ENCODE data around the gene MYH11.

The MYH11 gene

DNA sequence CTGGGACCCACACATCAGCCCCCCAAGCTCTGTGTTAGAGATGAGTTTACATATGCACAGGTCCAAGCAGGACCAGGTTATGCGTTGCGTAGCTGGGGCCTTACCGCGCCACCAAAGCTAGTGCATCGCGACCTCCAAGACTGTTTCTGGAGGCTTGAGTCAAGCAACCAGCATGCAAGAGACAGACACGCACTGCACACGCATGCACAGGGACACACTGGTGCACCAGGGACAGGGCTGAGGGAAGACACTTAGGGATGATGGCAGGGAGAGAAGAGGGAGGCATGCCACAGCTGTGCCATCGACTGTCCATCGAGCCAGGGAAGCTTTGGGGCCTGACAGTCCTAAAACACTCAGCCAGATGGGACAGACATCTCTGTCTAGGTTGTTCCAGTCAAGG lies 72.8 kb downstream of the MYH11 start:
- H3K27ac ChIP-seq = no peak overlapping the region
- no peak overlapping the region for H3K4me3 ChIP-seq

DNA sequence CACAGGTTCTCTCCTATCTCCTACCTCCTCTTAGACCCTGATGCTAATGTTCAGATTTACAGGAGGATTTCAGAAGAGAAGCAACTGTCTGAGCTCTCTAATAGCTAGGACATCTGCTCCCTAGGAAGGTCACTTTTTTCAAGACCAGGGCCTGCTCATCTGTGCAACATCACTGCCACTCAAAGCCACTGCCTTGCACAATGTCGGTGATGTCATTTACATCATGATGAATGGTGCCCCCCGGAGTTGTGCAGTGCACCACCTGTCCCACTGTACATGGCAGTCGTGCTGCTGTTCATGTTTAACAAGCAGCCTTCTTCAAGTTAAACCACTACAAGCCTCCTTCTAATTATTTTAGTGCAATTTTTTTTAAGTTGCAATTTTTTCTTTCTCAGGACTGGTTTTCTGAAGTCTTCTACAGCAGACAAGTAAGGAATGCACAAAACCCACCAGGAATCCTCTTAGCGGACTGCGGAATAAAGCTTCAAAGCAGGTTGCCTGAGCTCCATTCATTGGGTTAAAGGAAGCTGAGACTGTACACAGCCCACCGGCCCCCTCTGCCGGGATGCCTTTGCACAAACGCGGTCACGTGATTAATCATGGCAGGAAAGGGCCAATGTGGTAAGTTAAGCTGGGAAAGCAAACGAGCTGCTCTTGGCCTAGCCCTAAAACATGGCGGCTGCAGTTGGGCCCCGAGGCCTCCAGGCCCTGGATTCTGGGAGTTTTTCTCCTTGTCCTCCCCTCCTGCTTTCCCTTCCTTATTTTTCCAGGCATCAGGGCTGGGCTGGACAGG lies 74.1 kb downstream of the MYH11 start:
- no peak overlapping the region for H3K4me3 ChIP-seq
- no peak overlapping the region for H3K27ac ChIP-seq

DNA sequence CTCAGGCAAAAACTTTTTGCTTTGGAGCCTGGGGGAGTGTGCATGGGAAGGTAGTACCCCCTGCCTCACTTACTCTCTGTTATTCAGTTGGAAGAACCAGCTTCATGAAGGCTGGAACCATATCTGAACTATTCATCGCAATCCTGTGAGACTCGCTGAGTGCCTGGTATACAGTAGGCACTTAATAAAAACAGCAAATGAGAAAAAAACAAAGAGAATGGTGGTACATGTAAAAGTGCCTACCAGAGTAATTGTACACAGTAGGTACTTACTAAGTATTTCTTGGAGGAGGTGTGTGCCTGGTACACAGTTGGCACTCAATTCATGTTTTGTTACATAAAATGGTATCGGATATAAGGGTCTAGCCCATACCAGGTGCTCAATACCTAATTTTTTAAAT lies 75.2 kb downstream of the MYH11 start:
- Histone ChIP-seq H3K4me3 (no peak overlapping the region), H3K27ac (no peak overlapping the region)

DNA sequence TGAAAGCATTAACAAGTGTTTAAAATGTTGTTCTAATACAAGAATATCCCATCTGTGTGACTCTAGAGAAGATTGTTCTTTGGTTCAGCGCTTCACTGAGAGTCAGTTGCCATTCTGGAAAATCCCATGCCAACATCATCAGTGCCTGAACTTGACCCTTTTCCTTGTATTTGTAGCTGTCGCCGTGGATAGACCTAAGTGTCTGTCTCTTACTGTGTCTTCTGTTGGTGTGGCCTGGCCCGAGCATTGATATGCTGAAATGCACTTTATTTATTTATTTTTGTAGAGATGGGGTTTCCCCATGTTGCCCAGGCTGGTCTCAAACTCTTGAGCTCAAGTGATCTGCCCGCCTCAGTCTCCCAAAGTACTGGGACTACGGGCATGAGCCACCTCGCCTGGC lies 76.0 kb downstream of the MYH11 start:
- no peak overlapping the region for H3K4me3 ChIP-seq
- H3K27ac ChIP-seq = no peak overlapping the region

DNA sequence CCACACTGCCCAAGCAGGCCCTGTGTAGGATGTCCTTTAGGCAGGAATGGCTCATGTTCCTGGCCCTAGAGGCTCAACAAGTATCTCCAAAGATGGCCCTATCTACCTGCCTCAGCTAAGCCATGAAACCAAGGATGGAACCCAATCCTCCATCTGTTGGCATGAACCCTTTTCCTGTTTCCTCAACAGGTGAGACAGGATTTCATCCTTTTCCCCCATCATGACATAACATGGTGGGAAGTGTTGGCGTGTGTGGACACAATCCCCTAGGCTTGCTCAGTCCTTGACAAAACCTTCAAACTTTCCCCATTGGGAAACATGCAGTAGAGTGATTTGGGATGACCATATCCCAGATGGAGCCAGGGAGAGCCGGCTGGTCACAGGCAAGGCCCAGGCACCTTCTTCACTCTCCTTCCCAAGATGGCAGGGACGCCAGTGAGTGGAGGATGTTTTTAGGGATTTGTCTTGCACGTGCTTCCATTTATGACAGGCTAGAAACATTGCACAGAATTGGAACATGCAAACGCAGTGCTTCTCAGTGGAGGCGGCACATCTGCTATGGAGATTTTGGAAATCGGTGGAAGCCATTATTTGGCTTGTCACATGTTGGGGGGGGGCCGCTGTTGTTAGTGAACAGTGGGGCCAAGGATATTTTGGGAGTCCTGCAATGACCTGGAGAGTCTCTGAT lies 77.0 kb downstream of the MYH11 start:
- H3K27ac ChIP-seq = no peak overlapping the region
- no peak overlapping the region for H3K4me3 ChIP-seq

DNA sequence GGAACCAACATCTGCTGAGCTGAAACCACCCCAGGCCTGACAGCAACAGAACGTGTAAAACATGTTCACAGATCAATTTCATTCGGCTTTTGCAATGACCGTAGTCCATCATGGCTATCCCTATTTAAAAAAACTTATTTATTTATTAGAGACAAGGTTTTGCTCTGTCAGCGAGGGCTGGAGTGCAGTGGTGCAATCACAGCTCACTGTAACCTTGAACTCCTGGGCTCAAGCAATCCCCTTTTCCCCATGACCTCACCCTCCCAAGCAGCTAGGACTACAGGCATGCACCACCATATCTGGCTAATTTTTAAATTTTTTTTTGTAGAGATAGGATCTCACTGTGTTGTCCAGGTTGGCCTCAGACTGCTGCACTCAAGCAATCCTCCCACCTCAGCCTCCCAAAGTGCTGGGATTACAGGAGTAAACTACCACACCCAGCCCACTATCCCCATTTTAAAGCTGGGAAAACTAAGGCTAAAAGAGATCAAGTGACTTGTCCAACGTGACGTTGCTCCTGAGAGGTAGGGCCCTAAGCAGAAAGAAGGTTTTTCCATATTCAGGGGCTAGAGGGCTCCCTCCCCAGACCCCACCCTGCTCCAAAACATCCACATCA lies 77.7 kb downstream of the MYH11 start:
- Histone ChIP-seq H3K4me3 (no peak overlapping the region), H3K27ac (no peak overlapping the region)

DNA sequence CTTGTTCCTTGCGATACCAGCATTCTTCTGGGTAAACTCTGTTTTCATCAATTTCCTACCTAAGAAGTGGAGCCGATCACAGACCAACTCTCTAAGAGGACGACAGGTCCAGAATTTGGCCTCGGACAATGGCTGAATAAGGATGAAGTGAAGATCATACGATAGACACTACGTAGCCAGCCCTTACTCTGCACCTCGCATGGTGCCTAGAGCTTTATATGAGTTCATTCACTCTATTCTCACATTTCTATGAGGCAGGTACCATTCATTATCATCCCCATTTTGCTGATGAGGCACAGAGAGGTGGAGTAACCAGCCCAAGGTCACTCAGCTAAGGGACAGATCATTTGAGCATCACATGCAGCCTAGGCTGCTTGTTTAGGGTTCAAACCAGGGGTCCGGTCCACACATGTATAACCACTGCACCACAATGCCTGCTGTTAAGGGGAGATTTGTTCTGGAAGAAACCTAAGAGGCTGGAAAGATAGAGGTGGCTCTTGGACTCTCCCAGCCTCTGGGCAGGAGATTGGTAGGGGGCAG lies 78.6 kb downstream of the MYH11 start:
- no peak overlapping the region for H3K4me3 ChIP-seq
- no peak overlapping the region for H3K27ac ChIP-seq

DNA sequence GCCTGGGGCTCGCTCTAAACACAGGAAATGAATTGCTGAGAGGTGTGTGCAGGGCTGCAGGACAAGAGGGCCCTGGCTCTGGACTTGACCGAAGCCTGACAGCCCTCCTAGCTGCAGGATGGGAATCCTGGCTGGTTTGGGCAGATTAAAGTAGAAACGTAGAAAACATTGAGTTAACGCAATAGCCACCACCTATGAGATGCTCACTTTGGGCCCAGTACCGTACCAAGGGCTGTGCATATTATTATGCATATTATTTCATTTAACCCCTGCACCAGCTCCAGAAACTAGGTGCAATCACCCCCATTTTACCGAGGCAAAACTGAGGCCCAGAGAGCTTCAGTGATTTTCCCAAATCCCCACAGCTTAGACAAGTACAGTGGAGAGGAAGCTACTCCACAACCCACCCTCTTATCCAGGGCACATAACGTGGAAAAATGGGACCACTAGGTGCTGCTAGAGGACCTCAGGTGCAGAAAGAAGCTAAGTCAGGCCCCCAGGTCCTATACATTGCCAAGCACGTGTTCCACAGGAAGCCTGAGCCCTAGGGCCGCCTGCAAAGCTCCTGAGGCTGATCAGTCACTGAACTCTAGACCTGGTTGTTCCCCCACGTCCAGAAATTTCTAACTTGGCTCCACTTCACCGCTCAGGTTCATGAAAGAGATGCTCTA lies 79.2 kb downstream of the MYH11 start:
- Histone ChIP-seq H3K4me3 (no peak overlapping the region), H3K27ac (no peak overlapping the region)

DNA sequence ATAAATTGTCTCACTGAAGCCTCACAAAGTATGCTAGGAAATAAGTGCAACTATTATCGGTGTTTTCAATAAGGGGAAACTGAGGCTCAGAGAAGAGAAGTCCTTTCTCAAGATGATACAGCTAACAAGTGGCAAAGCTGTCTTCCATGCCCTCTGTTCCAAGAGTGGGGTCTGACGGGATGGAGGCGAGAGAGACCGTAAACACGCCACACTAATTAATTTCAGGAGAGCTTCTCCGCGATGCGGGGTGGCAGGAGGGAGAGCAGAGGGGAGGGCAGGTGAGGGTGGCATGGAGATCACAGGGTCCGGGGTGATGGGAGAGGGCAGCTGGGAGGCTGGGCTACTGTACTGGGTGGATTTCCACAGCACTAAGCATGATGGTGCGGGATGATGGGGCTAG lies 80.3 kb downstream of the MYH11 start:
- Histone ChIP-seq H3K4me3 (no peak overlapping the region), H3K27ac (no peak overlapping the region)

DNA sequence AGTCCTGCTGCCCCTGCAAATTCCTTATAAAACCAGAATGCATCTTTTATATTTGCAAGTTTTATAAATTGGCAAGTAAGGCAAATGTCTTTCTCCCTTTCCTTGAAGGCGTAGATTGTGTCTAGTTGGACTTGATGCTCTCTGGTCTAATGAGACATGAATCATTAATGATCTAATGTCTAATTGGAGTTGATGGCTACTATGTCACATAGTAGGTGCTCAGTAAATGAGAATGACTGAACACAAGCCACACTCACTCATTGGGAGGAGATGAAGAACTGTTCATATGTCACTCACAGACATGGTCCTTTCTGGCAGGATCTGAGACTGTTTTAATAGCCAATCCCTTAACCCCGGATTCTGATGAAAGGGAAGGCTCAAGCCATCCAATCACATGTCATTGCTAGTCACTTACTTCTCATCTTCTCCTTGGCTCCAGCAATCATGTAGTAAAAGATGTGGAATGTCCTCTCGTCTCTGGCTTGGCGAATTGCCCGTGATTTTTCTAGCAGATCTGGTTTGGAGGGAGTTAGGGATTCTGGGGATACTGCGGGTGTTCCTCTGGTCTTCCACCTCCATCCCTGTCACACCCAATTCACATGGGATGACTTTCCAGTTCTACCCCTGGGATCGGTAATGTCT lies 81.0 kb downstream of the MYH11 start:
- Histone ChIP-seq H3K4me3 (no peak overlapping the region), H3K27ac (no peak overlapping the region)

DNA sequence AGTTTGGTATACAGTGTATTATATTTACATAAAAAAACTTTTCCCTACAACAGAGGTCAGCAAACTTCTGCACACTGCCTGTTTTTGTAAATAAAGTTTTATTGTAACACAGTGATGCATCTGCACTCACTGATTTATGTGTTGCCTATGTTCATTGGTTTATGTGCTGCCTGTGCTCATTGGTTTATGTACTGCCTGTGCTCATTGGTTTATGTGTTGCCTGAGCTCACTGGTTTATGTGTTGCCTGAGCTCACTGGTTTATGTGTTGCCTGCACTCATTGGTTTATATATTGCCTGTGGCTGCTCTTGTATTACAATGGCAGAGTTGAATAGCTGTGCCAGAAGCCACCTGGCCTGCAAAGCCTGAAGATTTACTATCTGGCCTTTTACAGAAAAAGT lies 81.6 kb downstream of the MYH11 start:
- Histone ChIP-seq H3K27ac (no peak overlapping the region), H3K4me3 (no peak overlapping the region)

DNA sequence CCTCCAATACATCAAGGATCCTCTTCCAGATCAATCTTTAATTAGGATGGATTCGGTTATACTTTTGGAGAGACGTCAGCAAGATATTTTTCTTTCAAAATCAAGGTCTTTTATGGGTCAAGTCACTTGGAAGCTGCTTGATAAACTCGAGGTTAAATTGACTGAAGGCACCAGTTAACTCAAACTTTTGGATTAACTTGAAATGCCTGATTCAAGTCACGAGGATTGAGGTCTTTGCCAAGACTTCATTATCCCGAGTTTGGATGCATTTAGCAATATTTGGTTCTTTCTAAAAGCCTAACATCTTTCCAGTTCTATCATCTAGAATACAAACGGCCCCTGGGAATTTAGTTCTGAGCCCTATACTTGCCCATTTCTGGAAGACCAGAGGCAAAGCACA lies 82.9 kb downstream of the MYH11 start:
- no peak overlapping the region for H3K4me3 ChIP-seq
- no peak overlapping the region for H3K27ac ChIP-seq

DNA sequence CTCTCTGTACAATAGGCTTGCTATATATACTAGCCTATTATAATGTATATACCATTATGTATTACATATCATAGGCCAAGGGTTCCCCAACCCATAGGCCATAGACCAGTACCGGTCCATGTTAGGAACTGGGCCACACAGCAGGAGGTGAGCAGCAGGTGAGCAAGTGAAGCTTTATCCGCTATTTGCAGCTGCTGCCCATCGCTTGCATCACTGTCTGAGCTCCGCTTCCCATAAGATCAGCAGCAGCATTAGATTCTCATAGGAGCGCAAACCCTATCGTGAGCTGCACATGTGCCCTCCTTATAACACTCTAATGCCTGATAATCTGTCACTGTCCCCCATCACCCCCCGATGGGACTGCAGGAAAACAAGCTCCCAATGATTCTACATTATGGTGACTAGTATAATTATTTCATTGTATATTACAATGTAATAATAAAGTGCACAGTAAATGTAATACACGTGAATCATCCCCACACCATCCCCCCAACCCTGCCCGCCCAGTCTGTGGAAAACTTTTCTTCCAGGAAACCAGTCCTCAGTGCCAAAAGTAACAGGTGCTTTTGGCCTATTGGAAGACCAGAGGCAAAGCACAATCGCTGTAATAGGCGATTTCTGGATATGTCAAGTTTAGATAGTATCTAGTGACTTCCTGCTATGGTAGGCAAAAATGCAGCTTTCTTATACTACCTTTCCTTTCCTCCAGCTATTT lies 84.1 kb downstream of the MYH11 start:
- Histone ChIP-seq H3K27ac (no peak overlapping the region), H3K4me3 (no peak overlapping the region)

DNA sequence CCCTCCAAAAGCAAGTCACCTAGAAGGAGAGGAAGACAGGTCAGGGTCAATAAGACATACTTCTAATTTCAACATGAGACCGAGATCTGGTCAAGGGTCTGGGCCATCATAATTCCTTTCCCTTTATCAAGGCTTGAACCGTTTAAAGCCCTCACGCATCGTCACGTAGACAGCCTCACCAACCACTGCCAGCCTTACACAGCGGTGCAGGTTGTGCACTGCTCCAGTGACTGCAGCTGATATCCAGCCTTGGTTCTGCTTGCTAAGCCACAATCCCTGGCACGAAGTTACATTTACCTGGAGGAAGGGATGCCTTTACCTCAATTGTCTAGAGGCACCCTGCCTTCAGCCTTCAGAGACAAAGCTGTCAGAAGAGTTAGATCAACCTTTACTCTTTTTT lies 85.1 kb downstream of the MYH11 start:
- Histone ChIP-seq H3K4me3 (no peak overlapping the region), H3K27ac (no peak overlapping the region)

DNA sequence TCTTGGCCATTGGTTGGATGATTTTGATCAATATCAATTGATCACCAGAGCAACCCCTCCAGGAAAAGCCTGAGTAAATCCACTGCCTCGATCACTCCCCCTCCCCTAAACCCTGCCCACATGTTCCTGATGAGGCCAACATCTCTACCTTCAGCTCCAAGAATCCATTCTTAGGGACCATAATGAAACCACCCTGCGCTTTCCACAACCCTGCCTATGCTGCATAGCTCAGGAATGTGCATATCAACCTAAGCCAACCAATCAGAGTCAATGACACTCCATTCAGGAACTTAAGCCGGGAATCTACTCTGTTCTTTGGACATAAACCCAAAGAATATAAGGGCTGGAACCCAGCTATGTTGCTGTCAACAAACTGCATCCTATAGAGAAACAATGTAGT lies 86.3 kb downstream of the MYH11 start:
- no peak overlapping the region for H3K4me3 ChIP-seq
- H3K27ac ChIP-seq = no peak overlapping the region

DNA sequence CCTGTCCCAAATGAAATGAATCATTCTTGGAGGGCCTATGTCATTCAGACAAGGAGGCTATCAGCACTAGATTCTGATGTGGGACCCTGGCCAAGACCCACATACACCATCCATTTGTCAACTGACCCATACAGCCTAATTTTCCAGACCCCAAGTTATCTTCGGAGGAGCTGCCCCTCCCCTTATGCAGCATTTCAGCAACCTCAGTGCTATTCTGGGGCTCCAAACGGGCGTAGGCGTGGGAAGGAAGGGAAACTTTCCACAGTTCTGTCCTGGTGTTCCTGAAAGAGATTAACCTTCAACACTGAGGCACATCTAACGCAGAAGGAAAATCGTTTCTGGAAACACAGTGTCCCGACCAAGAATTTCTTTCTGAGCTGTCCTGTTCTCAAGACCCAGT lies 86.7 kb downstream of the MYH11 start:
- Histone ChIP-seq H3K27ac (no peak overlapping the region), H3K4me3 (no peak overlapping the region)

DNA sequence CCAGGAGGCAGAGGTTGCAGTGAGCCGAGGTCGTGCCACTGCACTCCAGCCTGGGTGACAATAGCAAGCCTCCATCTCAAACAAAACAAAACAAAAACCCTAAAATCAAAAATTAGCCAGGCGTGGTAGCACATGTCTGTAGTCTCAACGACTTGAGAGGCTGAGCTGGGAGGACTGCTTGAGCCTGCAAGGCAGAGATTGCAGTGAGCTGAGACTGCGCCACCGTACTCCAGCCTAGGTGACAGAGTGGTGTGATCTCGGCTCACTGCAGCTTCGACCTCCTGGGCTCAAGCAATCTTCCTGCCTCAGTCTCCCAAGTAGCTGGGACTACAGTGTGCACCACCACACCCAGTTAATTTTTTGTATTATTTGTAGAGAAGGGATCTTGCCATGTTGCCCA lies 87.6 kb downstream of the MYH11 start:
- Histone ChIP-seq H3K4me3 (no peak overlapping the region), H3K27ac (no peak overlapping the region)

DNA sequence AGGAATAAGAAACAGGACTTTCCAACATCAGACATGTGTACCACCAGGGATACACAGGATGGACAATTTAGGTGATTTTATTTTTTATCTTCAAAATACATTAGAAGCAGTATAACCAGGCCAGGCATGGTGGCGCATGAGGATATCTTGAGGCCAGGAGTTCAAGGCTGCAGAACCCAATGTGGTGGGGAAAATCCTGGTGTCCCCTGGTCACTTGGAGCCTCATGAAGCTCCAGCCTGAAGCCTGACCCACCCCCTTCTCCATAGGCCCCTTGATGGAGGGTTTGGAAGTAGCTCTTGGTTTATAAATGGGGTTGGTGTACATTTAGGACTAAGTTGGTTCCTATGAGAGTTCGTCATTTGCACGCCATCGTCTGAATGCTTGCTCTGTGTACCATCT lies 88.6 kb downstream of the MYH11 start:
- H3K4me3 ChIP-seq = no peak overlapping the region
- H3K27ac ChIP-seq = no peak overlapping the region

DNA sequence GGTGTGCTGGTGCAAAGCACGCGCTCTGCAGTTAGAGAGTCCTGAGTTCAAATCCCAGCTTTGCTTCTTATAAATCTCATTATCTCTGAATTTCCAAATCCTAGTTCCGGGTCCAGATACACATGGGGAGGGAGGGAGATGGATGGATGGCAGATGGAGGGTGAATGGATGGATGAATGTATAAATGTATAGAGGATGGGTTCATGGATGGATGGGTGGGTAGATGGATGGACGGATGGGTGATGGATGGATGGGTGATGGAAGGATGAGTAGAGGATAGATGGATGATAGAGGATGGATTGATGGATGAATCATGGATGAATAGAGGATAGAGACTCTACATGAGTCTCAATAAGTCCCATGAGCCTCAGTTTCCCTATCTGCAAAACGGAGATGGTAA lies 89.9 kb downstream of the MYH11 start:
- no peak overlapping the region for H3K4me3 ChIP-seq
- no peak overlapping the region for H3K27ac ChIP-seq

Measured in skin epidermis (tissue), 12 donors.